Measurements from ENCODE around the gene MBD4.

DNA sequence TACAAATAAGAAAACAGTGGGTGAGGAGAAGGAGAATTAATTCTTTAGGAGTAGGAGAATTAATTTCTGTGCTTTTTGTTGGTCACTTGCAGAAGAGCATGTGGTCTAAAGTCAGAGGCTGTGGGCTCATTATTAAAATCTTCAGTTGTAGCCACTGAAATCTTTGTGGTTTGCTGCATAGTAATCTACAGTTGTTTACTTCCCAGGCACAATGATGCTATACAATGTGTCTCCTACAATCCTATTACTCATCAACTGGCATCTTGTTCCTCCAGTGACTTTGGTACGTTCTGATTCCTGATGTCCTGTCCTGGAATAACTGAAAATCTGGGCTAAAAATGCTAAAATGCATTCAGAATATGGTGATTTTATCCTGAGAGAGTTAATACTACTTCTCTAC lies 21.3 kb upstream of the MBD4 start:
- TF ChIP-seq, protein P1, sequence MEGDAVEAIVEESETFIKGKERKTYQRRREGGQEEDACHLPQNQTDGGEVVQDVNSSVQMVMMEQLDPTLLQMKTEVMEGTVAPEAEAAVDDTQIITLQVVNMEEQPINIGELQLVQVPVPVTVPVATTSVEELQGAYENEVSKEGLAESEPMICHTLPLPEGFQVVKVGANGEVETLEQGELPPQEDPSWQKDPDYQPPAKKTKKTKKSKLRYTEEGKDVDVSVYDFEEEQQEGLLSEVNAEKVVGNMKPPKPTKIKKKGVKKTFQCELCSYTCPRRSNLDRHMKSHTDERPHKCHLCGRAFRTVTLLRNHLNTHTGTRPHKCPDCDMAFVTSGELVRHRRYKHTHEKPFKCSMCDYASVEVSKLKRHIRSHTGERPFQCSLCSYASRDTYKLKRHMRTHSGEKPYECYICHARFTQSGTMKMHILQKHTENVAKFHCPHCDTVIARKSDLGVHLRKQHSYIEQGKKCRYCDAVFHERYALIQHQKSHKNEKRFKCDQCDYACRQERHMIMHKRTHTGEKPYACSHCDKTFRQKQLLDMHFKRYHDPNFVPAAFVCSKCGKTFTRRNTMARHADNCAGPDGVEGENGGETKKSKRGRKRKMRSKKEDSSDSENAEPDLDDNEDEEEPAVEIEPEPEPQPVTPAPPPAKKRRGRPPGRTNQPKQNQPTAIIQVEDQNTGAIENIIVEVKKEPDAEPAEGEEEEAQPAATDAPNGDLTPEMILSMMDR (IDR thresholded peaks at IDR 0.05; ENCODE audit: insufficient read depth, low read depth, low read length), result no peak
- TF ChIP-seq EZH2 (IDR thresholded peaks at IDR 0.05; ENCODE audit: insufficient read depth, low read length), result no peak

Data from astrocyte (in vitro differentiated cells and primary cell).